SK-N-SH (cell line): ENCODE data around the gene RTN4RL2. TPM values are rescaled to one million over a fixed set of nuclear protein-coding genes. Genes with fewer than 3 reads are reported as not detected.

ENCODE experiments used
- CTCF ChIA-PET: fragments of 300-600, 350-600 bp; formaldehyde crosslinking; extraction: SDS; loops from one replicate; lab custom pipeline; 2021; lab: Yijun Ruan, JAX
- POLR2A ChIA-PET: fragments of 350-600 bp; sonication (Branson Sonifier 250); formaldehyde crosslinking; extraction: SDS; loops from one replicate; lab custom pipeline; 2020; ENCODE audit warnings: antibody characterized with exemption, inconsistent platforms; lab: Yijun Ruan, JAX
- DNase-seq: peaks from one replicate; pipeline ENCODE4 v3.0.0; 2012
- H2AFZ ChIP-seq: fragments of 200-600 bp; sonication (generic); 2 replicates; pipeline ENCODE4 v1.8.1; 2016; ENCODE audit warnings: antibody characterized with exemption, mild to moderate bottlenecking, low read depth
- H3F3A ChIP-seq: fragments of 200-600 bp; sonication (generic); replicated peaks from 2 replicates; pipeline ENCODE3; 2016; ENCODE audit warnings: antibody characterized with exemption, mild to moderate bottlenecking; ENCODE audit not compliant: insufficient read depth
- H3K27ac ChIP-seq, 2 experiments: fragments of 200-500 bp in 1 of 2; fragments of 200-600 bp in 1 of 2; sonication (Bioruptor generic) in 1 of 2; sonication (generic), shearing (Covaris generic) in 1 of 2; 2 replicates each; pipeline versions ENCODE4 v1.5.1 to v1.6.1; 2014 to 2016; ENCODE audit warnings: low read depth in 2 of 2, inconsistent platforms in 1 of 2, low read length in 1 of 2, mild to moderate bottlenecking in 1 of 2, mixed read lengths in 1 of 2
- H3K27me3 ChIP-seq: fragments of 200-600 bp; sonication (generic), shearing (Covaris generic); 2 replicates; pipeline ENCODE4 v1.6.1; 2016; ENCODE audit warnings: mixed run types; ENCODE audit not compliant: insufficient read depth
- H3K36me3 ChIP-seq, 2 experiments: fragments of 200-500 bp in 1 of 2; fragments of 200-600 bp in 1 of 2; sonication (Bioruptor generic) in 1 of 2; sonication (generic) in 1 of 2; replicated peaks in 1 of 2; 2 replicates each; pipeline versions ENCODE3 to v1.5.1; 2014 to 2016; ENCODE audit warnings: low read length in 1 of 2, mild to moderate bottlenecking in 1 of 2; ENCODE audit not compliant: insufficient read depth in 2 of 2, control insufficient read depth in 1 of 2
- H3K4me1 ChIP-seq, 2 experiments: fragments of 200-500 bp in 1 of 2; fragments of 200-600 bp in 1 of 2; sonication (Bioruptor generic) in 1 of 2; sonication (generic), shearing (Covaris generic) in 1 of 2; 2 replicates each; pipeline versions ENCODE4 v1.5.1 to v1.6.1; 2014 to 2016; ENCODE audit warnings: low read depth in 1 of 2, low read length in 1 of 2, mixed run types in 1 of 2; ENCODE audit not compliant: insufficient read depth in 2 of 2, control insufficient read depth in 1 of 2
- H3K4me2 ChIP-seq: fragments of 200-600 bp; sonication (generic), shearing (Covaris generic); 2 replicates; pipeline ENCODE4 v1.6.1; 2017; ENCODE audit warnings: mixed run types
- H3K4me3 ChIP-seq, 2 experiments: fragments of 200-500 bp in 1 of 2; fragments of 200-600 bp in 1 of 2; sonication (Bioruptor generic) in 1 of 2; sonication (generic), shearing (Covaris generic) in 1 of 2; 2 replicates each; pipeline versions ENCODE4 v1.5.1 to v1.8.1; 2014 to 2016; ENCODE audit warnings: low read depth in 2 of 2, inconsistent platforms in 1 of 2, low read length in 1 of 2, mild to moderate bottlenecking in 1 of 2, mixed read lengths in 1 of 2, moderate library complexity in 1 of 2
- H3K79me2 ChIP-seq: fragments of 200-600 bp; sonication (generic); 2 replicates; pipeline ENCODE4 v1.8.1; 2017; ENCODE audit warnings: mild to moderate bottlenecking; ENCODE audit not compliant: insufficient read depth
- H3K9ac ChIP-seq: fragments of 200-600 bp; sonication (generic); 2 replicates; pipeline ENCODE4 v1.6.1; 2017; ENCODE audit warnings: mixed run types
- H3K9me2 ChIP-seq: fragments of 200-600 bp; sonication (generic); 2 replicates; pipeline ENCODE4 v1.6.1; 2017; ENCODE audit warnings: mixed run types
- H3K9me3 ChIP-seq: fragments of 200-600 bp; sonication (generic); 2 replicates; pipeline ENCODE4 v1.6.1; 2017; ENCODE audit warnings: mixed run types, mild to moderate bottlenecking, moderate library complexity
- H4K20me1 ChIP-seq: fragments of 200-600 bp; sonication (generic); 2 replicates; pipeline ENCODE4 v1.6.1; 2017; ENCODE audit warnings: mild to moderate bottlenecking, mixed run types; ENCODE audit not compliant: insufficient read depth
- CTCF ChIP-seq: fragments of 200-600 bp; sonication (generic); IDR thresholded peaks from 2 replicates; pipeline ENCODE4 v1.6.1; 2017; ENCODE audit warnings: antibody characterized with exemption, mild to moderate bottlenecking, moderate library complexity
- ELF1 ChIP-seq: IDR thresholded peaks from 2 replicates; pipeline ENCODE4 v1.4.0; 2012
- FOSL2 ChIP-seq: IDR thresholded peaks from 2 replicates; pipeline ENCODE4 v1.4.0; 2012; ENCODE audit warnings: low read depth, mild to moderate bottlenecking, moderate library complexity, borderline replicate concordance
- FOXJ3 ChIP-seq: sonication (generic); formaldehyde crosslinking; IDR thresholded peaks from 2 replicates; pipeline ENCODE4 v1.5.1; 2020; ENCODE audit warnings: mild to moderate bottlenecking, missing genetic modification reagents
- FOXM1 ChIP-seq: IDR thresholded peaks from 2 replicates; pipeline ENCODE4 v1.4.0; 2012; ENCODE audit warnings: low read depth, mild to moderate bottlenecking
- GABPA ChIP-seq: IDR thresholded peaks from 2 replicates; pipeline ENCODE4 v1.4.0; 2012; ENCODE audit warnings: low read depth, mild to moderate bottlenecking
- IRF3 ChIP-seq: fragments of 150-350 bp; IDR thresholded peaks from 2 replicates; pipeline ENCODE4 v1.6.1; 2016; ENCODE audit warnings: mild to moderate bottlenecking, low read depth, low read length
- JUND ChIP-seq: IDR thresholded peaks from 2 replicates; pipeline ENCODE4 v1.4.0; 2012
- MXI1 ChIP-seq: IDR thresholded peaks from 2 replicates; pipeline ENCODE4 v1.6.1; 2012; ENCODE audit warnings: mild to moderate bottlenecking, low read depth, low read length, improper control_type of control experiment
- NFIC ChIP-seq: IDR thresholded peaks from 2 replicates; pipeline ENCODE4 v1.4.0; 2012; ENCODE audit warnings: borderline replicate concordance
- NRF1 ChIP-seq: IDR thresholded peaks from 2 replicates; pipeline ENCODE4 v1.6.1; 2012; ENCODE audit warnings: low read depth, mild to moderate bottlenecking, low read length
- PBX3 ChIP-seq: IDR thresholded peaks from 2 replicates; pipeline ENCODE4; 2012
- REST ChIP-seq: IDR thresholded peaks from 2 replicates; pipeline ENCODE4 v1.6.1; 2012; ENCODE audit warnings: mild to moderate bottlenecking, low read depth, low read length, moderate library complexity
- RFX5 ChIP-seq: IDR thresholded peaks from 2 replicates; pipeline ENCODE4 v1.6.1; 2012; ENCODE audit warnings: mild to moderate bottlenecking, improper control_type of control experiment, low read length
- TCF12 ChIP-seq: IDR thresholded peaks from 2 replicates; pipeline ENCODE4 v1.4.0; 2012
- YY1 ChIP-seq: IDR thresholded peaks from 2 replicates; pipeline ENCODE4 v1.4.0; 2012; ENCODE audit warnings: low read depth, mild to moderate bottlenecking
- WGBS: methylation state at CpG from one replicate; pipeline ENCODE4 v1.1.6; 2017; ENCODE audit warnings: low lambda C conversion rate; 5-methylcytosine and 5-hydroxymethylcytosine counted together
- polyA plus RNA-seq, 3 experiments: library from polyadenylated mRNA; depleted of rRNA; stranded (reverse); fragments of >200 nt; gene quantifications; 2 replicates each; pipeline ENCODE4 v1.2.3, GENCODE V29; 2012

Gene RTN4RL2
- polyA plus RNA-seq, 1 of the 3 experiments (the other 2 are of a cell fraction): 0.30 TPM

GRCh38 chr11:57434640-57435546 lies 25.4 kb upstream of the RTN4RL2 start:
- H3F3A ChIP-seq: no peaks in the 10 kb centered on the region
- CTCF ChIA-PET: interaction anchor here (3.0 kb wide), 1 partner anchor 23 kb away, joined by 18 read pairs; no protein-coding TSS in a partner anchor
- no peak overlapping the region for H3K27ac ChIP-seq
- no peak for DNase-seq
- no peaks in the 10 kb centered on the region for H3K9me3 ChIP-seq
- POLR2A ChIA-PET: no interaction called here
- H3K79me2 ChIP-seq: no peaks in the 10 kb centered on the region
- H3K4me3 ChIP-seq: no peak overlapping the region
- no peaks in the 10 kb centered on the region for H3K4me1 ChIP-seq
- 56% methylated on average over 15 of the region's 15 CpGs for WGBS
- no peak overlapping the region for H2AFZ ChIP-seq
- H4K20me1 ChIP-seq: no peaks in the 10 kb centered on the region
- no peak for TF ChIP-seq CTCF
- no peak for TF ChIP-seq REST
- TF ChIP-seq NFIC: no peak
- TF ChIP-seq JUND: no peak
- TF ChIP-seq IRF3: no peak
- no peak for TF ChIP-seq MXI1
- TF ChIP-seq ELF1: no peak
- no peak for TF ChIP-seq GABPA
- no peak for TF ChIP-seq YY1
- no peak for TF ChIP-seq TCF12
- TF ChIP-seq NRF1: no peak
- TF ChIP-seq FOXM1: no peak
- TF ChIP-seq PBX3: no peak
- TF ChIP-seq FOXJ3 (CRISPR knock-in tag): no peak
- no peak for TF ChIP-seq RFX5
- no peak for TF ChIP-seq FOSL2
- H3K4me2 ChIP-seq: no peak overlapping the region
- no peaks in the 10 kb centered on the region for H3K27me3 ChIP-seq
- no peaks in the 10 kb centered on the region for H3K9me2 ChIP-seq
- no peak overlapping the region for H3K9ac ChIP-seq
- H3K36me3 ChIP-seq: no peaks in the 10 kb centered on the region
